ENCODE results near the gene FCAMR. TPM values are rescaled to one million over a fixed set of nuclear protein-coding genes. Genes with fewer than 3 reads are reported as not detected.

The FCAMR gene
- total RNA-seq, 1 donor from 2014 or later: not detected

DNA sequence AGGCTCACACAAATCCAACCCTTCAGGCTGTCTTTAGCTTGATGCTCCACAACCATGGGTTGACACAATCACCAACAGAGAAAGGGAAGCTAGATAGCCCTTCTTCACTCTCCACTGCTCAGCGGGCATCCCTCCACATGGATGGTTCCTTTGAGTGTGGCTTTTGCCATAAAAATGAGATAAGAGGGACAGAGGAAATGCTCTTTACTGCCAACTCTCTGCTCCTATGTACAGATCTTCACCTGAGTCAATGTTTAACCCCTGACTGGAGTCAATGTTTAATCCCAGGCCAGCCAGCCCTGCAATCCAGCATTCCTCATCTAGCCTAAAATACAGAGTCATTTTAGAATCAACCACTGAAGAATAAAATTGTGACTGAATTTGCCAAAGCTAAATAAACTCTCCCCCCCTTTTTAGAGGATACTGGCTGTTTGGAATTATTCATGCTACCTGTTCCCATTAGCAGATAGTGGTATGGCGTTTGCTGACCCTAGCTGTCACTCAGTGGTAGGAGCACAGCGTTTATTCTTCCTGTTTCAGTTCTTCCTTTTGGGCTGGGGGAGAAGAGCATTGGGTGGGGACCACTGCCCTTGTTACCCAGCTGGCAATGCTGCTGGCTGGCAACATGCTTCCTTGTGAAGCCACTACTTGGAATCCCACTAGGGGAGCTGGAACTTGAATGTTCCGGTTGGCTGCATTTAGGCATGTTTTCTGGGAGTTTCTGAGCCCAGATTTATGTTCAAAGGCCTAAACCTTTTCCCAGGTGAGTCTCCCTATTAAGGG, 18.8 kb downstream of the FCAMR start:
- Mint-ChIP-seq H3K36me3 (ENCODE audit: low read depth) (no peaks in the 10 kb centered on the region), H3K27ac (no peak overlapping the region), H3K4me3 (ENCODE audit: low read depth) (no peak overlapping the region), H3K27me3 (ENCODE audit: low read depth) (peaks cover 9% of the 10 kb centered on the region), H3K9me3 (no peaks in the 10 kb centered on the region), H3K4me1 (ENCODE audit: low read depth) (peaks cover 12% of the 10 kb centered on the region)
- intact Hi-C loops (cut with micrococcal nuclease): no loop called here
- no peak for DNase-seq (ENCODE audit: low spot score)

DNA sequence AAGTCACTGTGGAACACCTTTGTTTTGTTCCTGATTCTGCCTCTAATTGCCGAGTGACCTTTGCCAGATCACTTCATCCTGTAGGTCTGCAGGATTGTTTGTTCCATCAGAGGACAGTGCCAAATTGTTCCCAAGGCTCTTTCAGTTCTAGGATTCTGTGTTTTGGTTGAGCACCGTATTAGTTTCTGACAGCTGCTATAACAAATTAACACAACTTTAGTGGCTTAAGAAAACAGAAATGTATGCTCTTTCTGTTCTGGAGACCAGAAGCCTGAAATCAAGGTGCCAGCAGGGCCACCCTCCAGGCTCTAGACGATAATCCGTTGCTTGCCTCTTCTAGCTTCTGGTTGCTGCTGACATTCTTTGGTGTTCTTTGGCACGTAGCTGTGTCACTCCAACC, 20.6 kb downstream of the FCAMR start:
- no peak overlapping the region for H3K27ac Mint-ChIP-seq
- no peaks in the 10 kb centered on the region for H3K36me3 Mint-ChIP-seq (ENCODE audit: low read depth)
- no peak for DNase-seq (ENCODE audit: low spot score)
- H3K27me3 Mint-ChIP-seq (ENCODE audit: low read depth): peaks cover 21% of the 10 kb centered on the region
- H3K9me3 Mint-ChIP-seq: no peaks in the 10 kb centered on the region
- intact Hi-C loops (cut with micrococcal nuclease): no loop called here
- H3K4me1 Mint-ChIP-seq (ENCODE audit: low read depth): peaks cover 4% of the 10 kb centered on the region
- no peak overlapping the region for H3K4me3 Mint-ChIP-seq (ENCODE audit: low read depth)

DNA sequence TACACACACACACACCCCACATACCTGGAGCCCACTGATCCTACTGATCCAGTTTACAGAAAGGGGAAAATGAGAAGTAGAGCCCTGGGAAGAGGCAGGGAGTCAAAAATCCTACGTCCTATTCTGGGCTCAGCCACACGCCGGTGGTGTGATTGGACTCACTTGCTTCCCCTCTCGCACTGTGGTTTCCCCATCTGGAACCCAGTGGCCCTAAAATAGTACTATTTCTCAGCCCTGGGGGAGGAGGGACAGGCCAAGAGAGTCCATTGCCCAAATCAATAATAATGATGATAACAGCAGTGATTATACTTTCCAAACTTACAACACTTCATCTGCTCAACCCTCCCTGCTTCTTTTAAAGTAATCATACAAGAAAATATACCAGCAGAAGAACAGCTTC, 21.1 kb downstream of the FCAMR start:
- no peak for DNase-seq (ENCODE audit: low spot score)
- Mint-ChIP-seq H3K27me3 (ENCODE audit: low read depth) (peaks cover 22% of the 10 kb centered on the region), H3K4me1 (ENCODE audit: low read depth) (no peaks in the 10 kb centered on the region), H3K4me3 (ENCODE audit: low read depth) (no peak overlapping the region), H3K36me3 (ENCODE audit: low read depth) (no peaks in the 10 kb centered on the region), H3K9me3 (no peaks in the 10 kb centered on the region), H3K27ac (no peak overlapping the region)
- intact Hi-C loops (cut with micrococcal nuclease): no loop called here

DNA sequence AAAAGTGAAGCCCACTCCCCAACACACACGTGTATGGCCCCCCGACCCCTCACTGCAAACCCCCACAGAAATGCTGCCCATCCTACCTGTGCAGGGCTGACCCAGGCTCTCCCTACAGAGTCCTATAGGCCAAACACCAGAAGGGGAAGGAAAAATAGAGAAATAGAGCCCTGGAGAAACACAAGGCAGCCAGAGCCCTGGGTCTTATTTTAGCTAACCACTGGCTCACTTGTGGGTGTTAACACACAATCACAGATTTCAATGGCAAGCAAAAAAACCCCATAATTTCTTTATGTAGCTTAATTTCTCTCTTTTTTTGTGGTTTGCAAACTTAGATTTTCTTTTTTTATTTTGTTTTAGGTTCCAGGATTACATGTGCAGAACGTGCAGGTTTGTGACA, 23.0 kb downstream of the FCAMR start:
- Mint-ChIP-seq H3K9me3 (no peaks in the 10 kb centered on the region), H3K36me3 (ENCODE audit: low read depth) (no peaks in the 10 kb centered on the region)
- intact Hi-C loops (cut with micrococcal nuclease): no loop called here

DNA sequence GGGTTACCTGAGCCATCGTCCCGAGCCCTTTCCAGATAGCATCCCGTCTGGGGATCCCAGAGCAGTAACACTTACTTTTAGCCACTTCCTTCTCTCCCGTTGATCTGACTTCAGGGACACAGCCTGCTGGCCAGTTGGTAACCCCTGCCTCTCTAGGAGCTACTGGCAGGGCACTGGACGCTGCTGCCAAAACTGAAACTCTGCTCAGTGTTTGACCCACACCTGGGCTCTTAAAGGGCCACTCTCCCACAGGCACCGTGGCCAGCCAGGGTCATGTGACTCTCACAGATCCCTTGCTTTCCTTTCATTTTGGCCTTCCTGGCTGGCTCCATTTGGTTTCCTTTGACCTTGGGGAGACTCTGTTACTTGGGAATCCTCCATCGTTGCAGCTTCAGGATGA, 24.0 kb downstream of the FCAMR start, which contains the start of gene PIGR:
Gene PIGR (minus strand): TSS at position 206 of the 400 bp plus-strand sequence. CDS start 5,935 bp downstream, outside the sequence.
- intact Hi-C loops (cut with micrococcal nuclease): no loop called here
- no peak within 1 kb of the TSS for H3K4me3 Mint-ChIP-seq (ENCODE audit: low read depth)
- no peaks in the 10 kb centered on the region for H3K4me1 Mint-ChIP-seq (ENCODE audit: low read depth)
- no peaks in the 10 kb centered on the region for H3K36me3 Mint-ChIP-seq (ENCODE audit: low read depth)
- DNase-seq (ENCODE audit: low spot score): no peak
- H3K27ac Mint-ChIP-seq: no peak within 1 kb of the TSS
- H3K9me3 Mint-ChIP-seq: no peaks in the 10 kb centered on the region
- H3K27me3 Mint-ChIP-seq (ENCODE audit: low read depth): peaks cover 26% of the 10 kb centered on the region

More for the DNA sequence above, 23.0 kb downstream of the FCAMR start:
- Mint-ChIP-seq H3K4me3 (ENCODE audit: low read depth) (no peak overlapping the region), H3K27me3 (ENCODE audit: low read depth) (peaks cover 26% of the 10 kb centered on the region), H3K27ac (no peak overlapping the region), H3K4me1 (ENCODE audit: low read depth) (no peaks in the 10 kb centered on the region)
- no peak for DNase-seq (ENCODE audit: low spot score)

GRCh38 chr1:206945779-206946178, 24.5 kb downstream of the FCAMR start:
- Mint-ChIP-seq H3K36me3 (ENCODE audit: low read depth) (no peaks in the 10 kb centered on the region), H3K27me3 (ENCODE audit: low read depth) (peaks cover 26% of the 10 kb centered on the region)

GRCh38 chr1:206944703-206945102, 25.6 kb downstream of the FCAMR start:
- H3K4me3 Mint-ChIP-seq (ENCODE audit: low read depth): no peak overlapping the region
- H3K4me1 Mint-ChIP-seq (ENCODE audit: low read depth): no peaks in the 10 kb centered on the region
- H3K27me3 Mint-ChIP-seq (ENCODE audit: low read depth): peaks cover 26% of the 10 kb centered on the region
- no peak for DNase-seq (ENCODE audit: low spot score)
- no peak overlapping the region for H3K27ac Mint-ChIP-seq
- H3K9me3 Mint-ChIP-seq: no peaks in the 10 kb centered on the region
- intact Hi-C loops (cut with micrococcal nuclease): no loop called here
- H3K36me3 Mint-ChIP-seq (ENCODE audit: low read depth): no peaks in the 10 kb centered on the region

More at GRCh38 chr1:206945779-206946178, 24.5 kb downstream of the FCAMR start:
- H3K9me3 Mint-ChIP-seq: no peaks in the 10 kb centered on the region
- H3K27ac Mint-ChIP-seq: no peak overlapping the region
- H3K4me1 Mint-ChIP-seq (ENCODE audit: low read depth): no peaks in the 10 kb centered on the region
- DNase-seq (ENCODE audit: low spot score): no peak
- intact Hi-C loops (cut with micrococcal nuclease): no loop called here
- H3K4me3 Mint-ChIP-seq (ENCODE audit: low read depth): no peak overlapping the region

DNA sequence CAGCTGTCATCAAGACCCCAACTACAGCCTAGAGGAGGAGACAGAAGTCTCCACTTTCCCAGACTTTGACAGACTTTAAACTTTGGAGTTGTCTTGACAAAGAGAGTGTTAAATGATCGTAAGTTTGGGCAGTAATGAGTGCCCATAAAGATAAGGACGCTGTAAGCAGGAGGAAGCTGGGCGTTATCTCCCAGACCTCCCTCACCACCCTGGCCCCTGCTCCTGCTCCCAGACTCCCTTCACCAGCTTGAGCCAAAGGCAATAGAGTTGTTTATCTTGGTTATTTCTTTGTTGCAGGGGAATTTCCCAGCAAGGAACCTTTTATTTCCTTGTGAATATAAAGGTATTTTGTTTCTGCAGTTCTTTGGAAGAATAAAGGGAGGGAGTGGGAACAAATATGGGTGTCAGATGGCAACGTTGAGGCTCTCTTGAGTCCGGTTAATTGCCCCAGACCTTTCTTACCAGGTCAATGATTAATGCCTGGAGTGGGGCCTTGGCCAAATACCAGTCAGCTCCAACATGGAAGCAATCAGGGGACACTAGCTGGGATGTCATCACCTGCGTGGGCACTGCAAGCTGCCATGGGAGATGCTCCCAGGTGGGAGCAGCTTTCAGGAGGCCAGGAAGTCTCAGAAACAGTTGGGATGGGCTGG, 28.4 kb downstream of the FCAMR start:
- DNase-seq (ENCODE audit: low spot score): no peak
- Mint-ChIP-seq H3K27ac (no peak overlapping the region), H3K27me3 (ENCODE audit: low read depth) (peaks cover 17% of the 10 kb centered on the region), H3K4me3 (ENCODE audit: low read depth) (no peak overlapping the region), H3K36me3 (ENCODE audit: low read depth) (no peaks in the 10 kb centered on the region), H3K4me1 (ENCODE audit: low read depth) (no peaks in the 10 kb centered on the region), H3K9me3 (no peaks in the 10 kb centered on the region)
- intact Hi-C loops (cut with micrococcal nuclease): no loop called here

DNA sequence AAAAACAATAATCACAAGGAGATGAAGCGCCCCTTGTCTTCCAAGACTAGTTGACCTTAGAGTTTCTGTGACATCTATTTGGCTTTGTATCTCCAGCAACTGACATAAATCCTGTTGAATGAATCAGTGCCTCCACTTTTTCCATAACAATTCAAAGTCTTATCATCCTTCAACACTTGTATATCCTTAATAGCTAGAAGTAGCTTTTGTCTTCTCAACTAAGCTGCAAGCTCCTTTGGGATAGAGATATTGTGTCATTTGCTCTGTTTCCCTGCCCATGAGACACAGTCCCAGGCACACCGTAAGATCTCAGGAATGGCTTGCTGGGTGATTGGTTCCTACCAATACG, 29.7 kb downstream of the FCAMR start:
- intact Hi-C loops (cut with micrococcal nuclease): no loop called here
- DNase-seq (ENCODE audit: low spot score): no peak
- Mint-ChIP-seq H3K4me1 (ENCODE audit: low read depth) (no peaks in the 10 kb centered on the region), H3K36me3 (ENCODE audit: low read depth) (no peaks in the 10 kb centered on the region), H3K27me3 (ENCODE audit: low read depth) (peaks cover 15% of the 10 kb centered on the region), H3K27ac (no peak overlapping the region), H3K4me3 (ENCODE audit: low read depth) (no peak overlapping the region), H3K9me3 (no peaks in the 10 kb centered on the region)

GRCh38 chr1:206939841-206940587, 30.2 kb downstream of the FCAMR start:
- no peak overlapping the region for H3K4me3 Mint-ChIP-seq (ENCODE audit: low read depth)
- H3K9me3 Mint-ChIP-seq: no peaks in the 10 kb centered on the region
- intact Hi-C loops (cut with micrococcal nuclease): no loop called here
- no peak for DNase-seq (ENCODE audit: low spot score)
- no peaks in the 10 kb centered on the region for H3K4me1 Mint-ChIP-seq (ENCODE audit: low read depth)
- no peaks in the 10 kb centered on the region for H3K36me3 Mint-ChIP-seq (ENCODE audit: low read depth)
- no peak overlapping the region for H3K27ac Mint-ChIP-seq
- peaks cover 11% of the 10 kb centered on the region for H3K27me3 Mint-ChIP-seq (ENCODE audit: low read depth)

GRCh38 chr1:206939131-206939530, 31.1 kb downstream of the FCAMR start:
- Mint-ChIP-seq H3K27ac (no peak overlapping the region), H3K27me3 (ENCODE audit: low read depth) (peaks cover 6% of the 10 kb centered on the region), H3K9me3 (no peaks in the 10 kb centered on the region), H3K4me1 (ENCODE audit: low read depth) (no peaks in the 10 kb centered on the region), H3K4me3 (ENCODE audit: low read depth) (no peak overlapping the region), H3K36me3 (ENCODE audit: low read depth) (no peaks in the 10 kb centered on the region)
- intact Hi-C loops (cut with micrococcal nuclease): no loop called here
- no peak for DNase-seq (ENCODE audit: low spot score)

- Mint-ChIP-seq H3K4me1 (ENCODE audit: low read depth) (peaks cover 2% of the 10 kb centered on the region), H3K9me3 (no peaks in the 10 kb centered on the region), H3K27ac (no peak overlapping the region), H3K4me3 (ENCODE audit: low read depth) (no peak overlapping the region), H3K27me3 (ENCODE audit: low read depth) (peaks cover 2% of the 10 kb centered on the region), H3K36me3 (ENCODE audit: low read depth) (no peaks in the 10 kb centered on the region)
- no peak for DNase-seq (ENCODE audit: low spot score)
- intact Hi-C loops (cut with micrococcal nuclease): loop anchor here (2.0 kb wide), 1 partner anchor 41 kb away; no protein-coding TSS in a partner anchor
These were observed 32.8 kb downstream of the FCAMR start for GRCh38 chr1:206937425-206937824.
